Measurements from ENCODE around the gene CFAP299.

The CFAP299 gene

DNA sequence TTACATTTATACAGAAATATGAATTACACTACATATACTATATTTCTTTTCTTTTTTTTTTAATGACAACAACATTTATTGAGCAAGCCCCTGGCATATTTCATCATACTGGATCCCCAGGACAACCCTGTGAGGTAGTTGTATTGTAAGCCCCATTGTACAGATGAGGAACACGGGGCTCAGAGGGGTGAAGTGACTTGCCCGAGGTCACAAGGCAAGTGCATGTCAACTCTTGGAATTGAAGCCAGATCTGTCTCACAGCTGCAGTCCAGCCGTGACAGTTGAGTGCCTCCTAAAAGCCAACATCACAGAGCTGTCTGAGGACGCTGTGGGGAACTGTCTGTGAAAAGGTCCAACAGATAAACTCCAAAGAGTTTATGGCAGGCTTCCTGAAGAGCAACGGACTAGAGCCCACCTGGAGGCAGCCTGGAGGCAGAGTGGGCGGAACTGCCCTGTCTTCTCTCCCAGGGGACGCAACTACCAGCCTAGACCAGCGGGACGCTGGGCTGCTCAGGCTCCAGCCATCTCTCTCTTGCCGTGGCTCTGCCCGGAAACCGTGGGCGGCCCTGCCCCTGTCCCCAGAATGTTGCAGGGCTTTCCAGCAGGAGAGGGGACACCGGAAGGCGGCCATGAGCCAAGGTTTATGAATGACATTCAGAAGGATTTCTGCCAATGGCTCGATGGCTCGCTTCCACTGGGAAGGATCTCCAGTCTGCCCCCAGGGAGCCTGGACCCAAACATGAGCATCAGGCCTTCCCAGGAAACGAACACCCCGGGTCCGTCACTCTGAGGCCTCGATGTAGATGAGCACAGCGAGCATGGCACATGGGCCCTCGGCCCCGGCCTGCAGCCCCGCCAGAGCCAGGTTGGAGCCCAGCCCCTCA is 50.1 kb downstream of the CFAP299 start:
- no peak for DNase-seq (ENCODE audit: low read depth)
- TF ChIP-seq CTCF (conservative IDR thresholded peaks at IDR 0.05; ENCODE audit: low read length) = no peak
- no peak overlapping the region for H3K4me3 ChIP-seq (ENCODE audit: low read length)

GRCh38 chr4:80386281-80386886 is 50.9 kb downstream of the CFAP299 start:
- no peak overlapping the region for H3K4me3 ChIP-seq (ENCODE audit: low read length)
- no peak for TF ChIP-seq CTCF (conservative IDR thresholded peaks at IDR 0.05; ENCODE audit: low read length)
- DNase-seq (ENCODE audit: low read depth) = no peak

DNA sequence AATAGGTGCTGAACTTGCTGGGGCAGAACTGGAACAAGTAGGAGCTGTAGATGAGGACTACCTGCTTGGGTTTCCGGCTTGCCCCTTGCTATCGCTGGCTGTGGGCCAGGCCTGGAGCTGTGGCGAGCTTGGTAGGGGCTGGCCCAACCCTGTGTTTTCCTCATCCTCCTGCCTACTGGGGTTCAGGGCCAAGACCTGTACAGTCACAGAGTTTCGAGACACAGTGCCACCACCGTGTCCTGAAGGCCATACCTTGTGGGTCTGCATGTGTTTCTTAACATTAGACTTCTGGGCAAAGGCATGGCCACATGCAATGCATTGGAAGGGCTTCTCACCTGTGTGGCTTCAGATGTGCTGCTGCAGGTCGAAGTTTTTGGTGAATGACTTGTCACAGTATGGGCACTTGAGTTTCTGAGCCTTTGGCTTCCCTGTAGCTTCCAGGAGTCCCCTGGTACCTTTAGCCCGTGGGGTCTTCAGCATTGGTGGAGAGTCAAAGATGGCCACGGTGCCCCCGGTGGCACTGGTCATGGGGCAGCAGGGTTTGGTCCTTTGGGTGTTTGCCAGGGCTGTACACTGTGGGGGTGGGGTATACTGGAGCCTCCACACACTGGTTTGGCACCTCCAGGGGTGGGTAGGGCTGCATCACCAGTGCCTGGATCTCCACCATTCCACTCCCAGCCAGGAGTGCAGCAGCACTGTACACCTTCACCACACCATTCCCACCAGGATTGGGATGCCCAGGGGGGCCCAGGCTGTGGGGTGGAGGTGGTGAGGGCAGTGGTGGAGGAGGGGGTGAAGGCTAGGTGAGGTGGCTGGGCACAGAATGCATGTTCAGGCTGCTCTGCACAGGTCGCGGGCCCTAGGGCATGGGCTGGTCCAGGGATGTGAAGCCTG is 52.1 kb downstream of the CFAP299 start:
- no peak overlapping the region for H3K4me3 ChIP-seq (ENCODE audit: low read length)
- no peak for TF ChIP-seq CTCF (conservative IDR thresholded peaks at IDR 0.05; ENCODE audit: low read length)
- DNase-seq (ENCODE audit: low read depth) = no peak

- H3K4me3 ChIP-seq (ENCODE audit: low read length) = no peak overlapping the region
- TF ChIP-seq CTCF (conservative IDR thresholded peaks at IDR 0.05; ENCODE audit: low read length) = no peak
- no peak for DNase-seq (ENCODE audit: low read depth)
These were observed 52.7 kb downstream of the CFAP299 start for GRCh38 chr4:80388284-80388607.

DNA sequence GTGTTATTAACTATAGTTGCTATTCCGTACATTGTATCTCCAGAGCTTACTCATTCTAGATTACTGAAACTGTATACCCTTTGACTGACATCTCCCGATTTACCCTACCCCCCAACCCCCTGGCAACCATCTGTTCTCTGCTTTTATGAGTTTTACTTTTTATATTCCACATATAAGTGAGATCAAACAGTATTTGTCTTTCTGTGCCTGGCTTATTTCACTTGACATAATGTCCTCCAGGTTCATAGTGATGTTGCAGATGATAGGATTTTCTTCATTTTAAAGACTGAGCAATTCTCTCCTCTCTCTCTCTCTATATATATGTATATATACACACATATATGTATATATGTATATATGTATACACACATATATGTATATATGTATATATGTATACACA is 54.6 kb downstream of the CFAP299 start:
- DNase-seq (ENCODE audit: low read depth) = no peak
- no peak overlapping the region for H3K4me3 ChIP-seq (ENCODE audit: low read length)
- no peak for TF ChIP-seq CTCF (conservative IDR thresholded peaks at IDR 0.05; ENCODE audit: low read length)

DNA sequence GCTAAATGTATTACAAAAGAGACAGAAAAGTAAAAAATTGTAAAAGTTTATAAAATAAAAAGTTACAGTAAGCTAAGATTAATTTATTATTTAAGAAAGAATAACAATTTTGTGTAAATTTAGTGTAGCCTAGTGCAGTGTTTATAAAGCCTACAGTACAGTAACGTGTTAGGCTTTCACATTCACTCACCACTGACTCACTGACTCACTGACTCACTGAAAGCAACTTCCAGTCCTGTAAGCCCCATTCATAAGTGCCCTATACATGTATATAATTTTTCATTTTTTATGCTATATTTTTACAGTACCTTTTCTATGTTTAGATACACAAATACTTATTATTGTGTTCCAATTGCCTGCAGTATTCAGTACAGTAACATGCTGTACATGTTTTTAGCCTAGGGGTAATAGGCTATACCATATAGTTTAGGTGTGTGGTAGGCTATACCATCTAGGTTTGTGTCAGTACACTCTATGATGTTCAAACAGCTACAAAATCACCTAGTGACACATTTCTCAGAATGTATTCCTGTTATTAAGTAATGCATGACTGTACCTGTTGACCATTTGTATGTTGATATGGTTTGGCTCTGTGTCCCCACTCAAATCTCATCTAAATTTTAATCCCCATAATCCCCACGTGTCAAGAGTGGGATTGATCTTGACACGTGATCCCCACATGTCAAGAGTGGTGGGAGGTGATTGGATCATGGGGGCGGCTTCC is 57.9 kb downstream of the CFAP299 start:
- DNase-seq (ENCODE audit: low read depth) = peak; percentile 65
- no peak overlapping the region for H3K4me3 ChIP-seq (ENCODE audit: low read length)
- no peak for TF ChIP-seq CTCF (conservative IDR thresholded peaks at IDR 0.05; ENCODE audit: low read length)
